K562 (cell line): Measurements from ENCODE around the gene TMEM214. TPM values are rescaled to one million over a fixed set of nuclear protein-coding genes. Genes with fewer than 3 reads are reported as not detected.
A peak's percentile ranks its signal among the peaks of the same experiment; 100 is the strongest.

ENCODE experiments used
- CHD7 ChIP-seq: fragments of 200-600 bp; sonication (generic); IDR thresholded peaks from one replicate; pipeline ENCODE4 v1.6.1; 2012; ENCODE audit warnings: mild to moderate bottlenecking, low read depth, low read length, inconsistent platforms
- HDAC8 ChIP-seq: fragments of 450-650 bp; IDR thresholded peaks from 2 replicates; pipeline ENCODE4 v1.6.1; 2016; ENCODE audit warnings: mild to moderate bottlenecking, missing genetic modification characterization, moderate library complexity, missing compliant biosample characterization
- HOXB6 ChIP-seq: fragments of 250-450 bp; sonication (Bioruptor Pico); IDR thresholded peaks from 2 replicates; pipeline ENCODE4 v1.5.1; 2022; ENCODE audit warnings: mild to moderate bottlenecking, borderline replicate concordance
- POLR3A ChIP-seq: IDR thresholded peaks from 2 replicates; pipeline ENCODE4 v1.6.1; 2011; ENCODE audit warnings: borderline replicate concordance, mild to moderate bottlenecking, moderate library complexity; ENCODE audit not compliant: insufficient read length, insufficient read depth; ENCODE audit errors: extremely low read depth
- SAP30 ChIP-seq: fragments of 200-600 bp; sonication (generic); IDR thresholded peaks from 2 replicates; pipeline ENCODE4 v1.6.1; 2012; ENCODE audit warnings: borderline replicate concordance, low read depth, mild to moderate bottlenecking, moderate library complexity, low read length, control low read depth, inconsistent platforms; ENCODE audit not compliant: insufficient read depth, poor library complexity, severe bottlenecking
- ZNF76 ChIP-seq: fragments of 250-450 bp; sonication (Bioruptor Pico); IDR thresholded peaks from 2 replicates; pipeline ENCODE4 v1.4.0; 2020; ENCODE audit warnings: mild to moderate bottlenecking, moderate library complexity, borderline replicate concordance
- polyA plus RNA-seq, 8 experiments: library from polyadenylated mRNA; depleted of rRNA in 4 of 8; stranded (reverse) in 5 of 8; unstranded in 3 of 8; fragments of >200 nt; fragmentation: Nextera tagmentation in 2 of 8; fragmentation: Illumina TruSeq in 1 of 8; extraction: Ambion mirVana in 2 of 8; extraction: Trizol in 1 of 8; gene quantifications; 2 replicates each; pipeline versions ENCODE4 v1.2.1 to v1.2.3, GENCODE V29; 2011 to 2014; ENCODE audit warnings: inconsistent platforms in 1 of 8, missing spikeins in 1 of 8
- total RNA-seq, 7 experiments: library from RNA; depleted of rRNA in 6 of 7; stranded (reverse); fragments of >200 nt in 6 of 7; fragmentation: Illumina TruSeq in 2 of 7; extraction: Trizol in 2 of 7; gene quantifications; 2 replicates each; pipeline versions ENCODE4 v1.2.1 to v1.2.3, GENCODE V29; 2011 to 2021; ENCODE audit warnings: low replicate concordance in 1 of 7
- TF ChIP-seq, protein P1 (sequence below), 2 experiments: fragments of 450-650 bp; IDR thresholded peaks; 2 replicates each; pipeline ENCODE4 v1.6.1; 2018; ENCODE audit warnings: mild to moderate bottlenecking in 2 of 2, low read depth in 1 of 2; ENCODE audit not compliant: partially characterized antibody in 2 of 2

Gene TMEM214
- total and polyA plus RNA-seq, 9 of the 15 experiments (the other 6 are each of a cell fraction or from before 2014, with no cell fraction given): 11.4 to 81.4 (median 44.1) TPM

DNA sequence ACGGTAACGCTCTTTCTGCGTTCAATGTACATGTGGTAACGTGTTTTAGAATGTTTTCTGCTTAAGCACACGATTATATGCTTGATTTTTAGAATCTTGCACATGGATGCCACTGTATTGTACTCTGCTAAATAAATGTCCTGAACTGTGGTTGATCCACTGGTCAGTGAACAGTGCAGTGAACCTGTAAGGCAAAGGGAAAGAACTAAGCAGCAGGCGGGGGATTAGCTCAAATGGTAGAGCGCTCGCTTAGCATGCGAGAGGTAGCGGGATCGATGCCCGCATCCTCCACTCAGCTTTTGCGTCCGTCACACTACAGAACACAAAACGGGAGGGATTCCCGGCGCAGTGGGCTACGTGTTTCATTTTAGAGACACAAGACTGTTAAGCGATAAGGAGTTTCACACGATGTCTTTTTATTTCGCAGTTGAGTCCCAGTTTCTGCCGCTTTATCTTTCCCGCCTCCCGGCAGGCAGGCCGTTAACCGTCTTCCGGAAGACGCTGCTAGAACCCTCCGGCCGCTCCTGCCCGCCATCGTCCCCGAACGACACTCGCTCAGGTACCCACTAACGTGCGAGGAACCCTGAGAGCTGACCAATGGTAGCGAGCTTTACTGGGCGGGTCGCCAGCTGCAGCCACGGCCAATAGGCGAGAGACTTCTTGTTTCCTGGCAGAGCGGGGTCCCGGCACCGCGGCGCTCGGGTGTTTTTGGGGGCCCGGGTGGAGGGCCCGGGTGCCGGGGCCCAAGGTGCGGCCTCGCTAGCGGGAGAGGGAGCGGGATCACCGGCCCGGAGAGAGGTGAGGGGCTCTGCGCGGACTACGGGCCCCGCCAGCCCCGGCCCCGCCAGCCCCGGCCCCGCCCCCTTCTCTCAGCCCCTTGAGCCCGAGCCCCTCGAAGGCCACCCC lies 18.5 kb downstream of the TMEM214 start, which contains the start of gene AGBL5 (continued):
- no peak for TF ChIP-seq CHD7
- TF ChIP-seq ZNF76 (CRISPR knock-in tag): peak; percentile 46; the same call in 1 of the 2 replicates
- no peak for TF ChIP-seq SAP30
- 0 out of 2 replicates have a peak, but pooled peaks have one; percentile 74 for TF ChIP-seq HOXB6 (CRISPR knock-in tag)
- TF ChIP-seq POLR3A: peak; percentile 82
- TF ChIP-seq, protein P1, sequence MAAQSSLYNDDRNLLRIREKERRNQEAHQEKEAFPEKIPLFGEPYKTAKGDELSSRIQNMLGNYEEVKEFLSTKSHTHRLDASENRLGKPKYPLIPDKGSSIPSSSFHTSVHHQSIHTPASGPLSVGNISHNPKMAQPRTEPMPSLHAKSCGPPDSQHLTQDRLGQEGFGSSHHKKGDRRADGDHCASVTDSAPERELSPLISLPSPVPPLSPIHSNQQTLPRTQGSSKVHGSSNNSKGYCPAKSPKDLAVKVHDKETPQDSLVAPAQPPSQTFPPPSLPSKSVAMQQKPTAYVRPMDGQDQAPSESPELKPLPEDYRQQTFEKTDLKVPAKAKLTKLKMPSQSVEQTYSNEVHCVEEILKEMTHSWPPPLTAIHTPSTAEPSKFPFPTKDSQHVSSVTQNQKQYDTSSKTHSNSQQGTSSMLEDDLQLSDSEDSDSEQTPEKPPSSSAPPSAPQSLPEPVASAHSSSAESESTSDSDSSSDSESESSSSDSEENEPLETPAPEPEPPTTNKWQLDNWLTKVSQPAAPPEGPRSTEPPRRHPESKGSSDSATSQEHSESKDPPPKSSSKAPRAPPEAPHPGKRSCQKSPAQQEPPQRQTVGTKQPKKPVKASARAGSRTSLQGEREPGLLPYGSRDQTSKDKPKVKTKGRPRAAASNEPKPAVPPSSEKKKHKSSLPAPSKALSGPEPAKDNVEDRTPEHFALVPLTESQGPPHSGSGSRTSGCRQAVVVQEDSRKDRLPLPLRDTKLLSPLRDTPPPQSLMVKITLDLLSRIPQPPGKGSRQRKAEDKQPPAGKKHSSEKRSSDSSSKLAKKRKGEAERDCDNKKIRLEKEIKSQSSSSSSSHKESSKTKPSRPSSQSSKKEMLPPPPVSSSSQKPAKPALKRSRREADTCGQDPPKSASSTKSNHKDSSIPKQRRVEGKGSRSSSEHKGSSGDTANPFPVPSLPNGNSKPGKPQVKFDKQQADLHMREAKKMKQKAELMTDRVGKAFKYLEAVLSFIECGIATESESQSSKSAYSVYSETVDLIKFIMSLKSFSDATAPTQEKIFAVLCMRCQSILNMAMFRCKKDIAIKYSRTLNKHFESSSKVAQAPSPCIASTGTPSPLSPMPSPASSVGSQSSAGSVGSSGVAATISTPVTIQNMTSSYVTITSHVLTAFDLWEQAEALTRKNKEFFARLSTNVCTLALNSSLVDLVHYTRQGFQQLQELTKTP (IDR thresholded peaks at IDR 0.05; ENCODE audit: low read depth in 1 of 2, partially characterized antibody in 2 of 2): peak; percentile 62 to 86
- TF ChIP-seq HDAC8 (tag): peak; percentile 71; the same call in 1 of the 2 replicates
